Measurements from ENCODE around the gene PLXND1.

The PLXND1 gene

DNA sequence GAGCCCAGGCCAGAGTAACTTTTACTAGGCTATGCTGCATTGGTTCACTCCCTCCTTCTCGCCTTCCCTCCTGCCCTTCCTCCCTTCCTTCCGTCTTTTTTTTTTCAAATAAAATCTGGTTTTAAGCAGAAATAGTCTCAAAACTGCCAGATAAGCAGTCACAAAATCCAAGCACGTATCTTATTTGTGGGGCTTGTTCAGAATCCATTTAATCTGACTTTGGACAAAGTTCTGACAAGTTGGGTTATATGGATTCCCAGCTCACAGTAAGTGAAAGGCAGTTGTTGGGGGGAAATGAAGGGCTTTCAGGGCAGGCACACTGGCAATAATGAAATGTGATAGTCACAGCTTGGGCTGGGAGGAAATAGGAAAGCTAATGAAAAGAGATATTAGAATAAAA lies 32.0 kb upstream of the PLXND1 start:
- Histone ChIP-seq H3K36me3 (no peaks in the 10 kb centered on the region), H3K9me3 (no peaks in the 10 kb centered on the region), H3K4me3 (no peak overlapping the region), H3K4me1 (no peaks in the 10 kb centered on the region), H3K27me3 (no peaks in the 10 kb centered on the region), H3K27ac (no peak overlapping the region)
- TF ChIP-seq, protein P1, sequence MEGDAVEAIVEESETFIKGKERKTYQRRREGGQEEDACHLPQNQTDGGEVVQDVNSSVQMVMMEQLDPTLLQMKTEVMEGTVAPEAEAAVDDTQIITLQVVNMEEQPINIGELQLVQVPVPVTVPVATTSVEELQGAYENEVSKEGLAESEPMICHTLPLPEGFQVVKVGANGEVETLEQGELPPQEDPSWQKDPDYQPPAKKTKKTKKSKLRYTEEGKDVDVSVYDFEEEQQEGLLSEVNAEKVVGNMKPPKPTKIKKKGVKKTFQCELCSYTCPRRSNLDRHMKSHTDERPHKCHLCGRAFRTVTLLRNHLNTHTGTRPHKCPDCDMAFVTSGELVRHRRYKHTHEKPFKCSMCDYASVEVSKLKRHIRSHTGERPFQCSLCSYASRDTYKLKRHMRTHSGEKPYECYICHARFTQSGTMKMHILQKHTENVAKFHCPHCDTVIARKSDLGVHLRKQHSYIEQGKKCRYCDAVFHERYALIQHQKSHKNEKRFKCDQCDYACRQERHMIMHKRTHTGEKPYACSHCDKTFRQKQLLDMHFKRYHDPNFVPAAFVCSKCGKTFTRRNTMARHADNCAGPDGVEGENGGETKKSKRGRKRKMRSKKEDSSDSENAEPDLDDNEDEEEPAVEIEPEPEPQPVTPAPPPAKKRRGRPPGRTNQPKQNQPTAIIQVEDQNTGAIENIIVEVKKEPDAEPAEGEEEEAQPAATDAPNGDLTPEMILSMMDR (IDR thresholded peaks at IDR 0.05), result no peak
- no peak for DNase-seq
- intact Hi-C loops (cut with DNase I; ENCODE audit: low total_unique reads), result no loop called here

DNA sequence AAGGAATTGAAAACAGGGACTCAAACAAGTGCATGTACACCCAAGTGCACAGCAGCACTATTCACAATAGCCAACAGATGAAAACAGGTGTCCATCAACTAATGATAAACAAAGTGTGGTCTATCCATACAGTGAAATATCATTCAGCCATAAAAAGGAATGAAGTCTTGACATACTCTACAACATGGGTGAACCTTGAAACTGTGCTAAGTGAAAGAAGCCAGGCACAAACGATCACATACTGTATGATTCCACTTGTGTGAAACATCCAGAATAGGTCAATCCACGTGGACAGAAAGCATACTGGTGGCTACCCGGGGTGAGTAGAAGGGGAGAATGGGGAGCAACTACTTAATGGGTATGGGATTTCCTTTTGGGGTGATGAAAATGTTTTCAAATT lies 29.6 kb upstream of the PLXND1 start:
- no peak overlapping the region for H3K27ac ChIP-seq
- no peak overlapping the region for H3K4me3 ChIP-seq
- TF ChIP-seq, protein P1 (IDR thresholded peaks at IDR 0.05), result no peak
- intact Hi-C loops (cut with DNase I; ENCODE audit: low total_unique reads), result no loop called here
- H3K27me3 ChIP-seq, result no peaks in the 10 kb centered on the region
- DNase-seq, result no peak
- no peaks in the 10 kb centered on the region for H3K4me1 ChIP-seq
- H3K9me3 ChIP-seq, result no peaks in the 10 kb centered on the region
- H3K36me3 ChIP-seq, result no peaks in the 10 kb centered on the region

DNA sequence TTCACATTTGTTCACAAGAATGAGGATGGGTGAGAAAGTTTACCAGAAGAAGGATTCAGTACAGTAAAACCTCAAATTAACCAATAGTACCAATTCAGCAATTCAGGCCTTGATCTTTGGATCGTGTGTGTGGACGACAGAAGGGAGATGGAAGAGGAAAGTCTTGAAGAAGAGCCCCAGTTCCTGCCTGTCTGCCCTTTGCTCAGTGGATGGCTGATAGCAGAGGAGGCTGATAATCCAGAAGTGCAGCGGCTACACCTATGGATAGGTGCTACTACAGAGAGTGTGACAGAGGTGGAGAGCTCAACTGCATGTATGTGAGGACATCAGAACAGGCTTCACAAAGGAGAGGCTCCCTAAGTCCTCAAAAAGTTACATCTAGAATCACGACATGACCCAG lies 29.2 kb upstream of the PLXND1 start:
- no peaks in the 10 kb centered on the region for H3K4me1 ChIP-seq
- H3K9me3 ChIP-seq, result no peaks in the 10 kb centered on the region
- H3K4me3 ChIP-seq, result no peak overlapping the region
- H3K36me3 ChIP-seq, result no peaks in the 10 kb centered on the region
- TF ChIP-seq, protein P1 (IDR thresholded peaks at IDR 0.05), result no peak
- no peak for DNase-seq
- intact Hi-C loops (cut with DNase I; ENCODE audit: low total_unique reads), result no loop called here
- no peak overlapping the region for H3K27ac ChIP-seq
- no peaks in the 10 kb centered on the region for H3K27me3 ChIP-seq

DNA sequence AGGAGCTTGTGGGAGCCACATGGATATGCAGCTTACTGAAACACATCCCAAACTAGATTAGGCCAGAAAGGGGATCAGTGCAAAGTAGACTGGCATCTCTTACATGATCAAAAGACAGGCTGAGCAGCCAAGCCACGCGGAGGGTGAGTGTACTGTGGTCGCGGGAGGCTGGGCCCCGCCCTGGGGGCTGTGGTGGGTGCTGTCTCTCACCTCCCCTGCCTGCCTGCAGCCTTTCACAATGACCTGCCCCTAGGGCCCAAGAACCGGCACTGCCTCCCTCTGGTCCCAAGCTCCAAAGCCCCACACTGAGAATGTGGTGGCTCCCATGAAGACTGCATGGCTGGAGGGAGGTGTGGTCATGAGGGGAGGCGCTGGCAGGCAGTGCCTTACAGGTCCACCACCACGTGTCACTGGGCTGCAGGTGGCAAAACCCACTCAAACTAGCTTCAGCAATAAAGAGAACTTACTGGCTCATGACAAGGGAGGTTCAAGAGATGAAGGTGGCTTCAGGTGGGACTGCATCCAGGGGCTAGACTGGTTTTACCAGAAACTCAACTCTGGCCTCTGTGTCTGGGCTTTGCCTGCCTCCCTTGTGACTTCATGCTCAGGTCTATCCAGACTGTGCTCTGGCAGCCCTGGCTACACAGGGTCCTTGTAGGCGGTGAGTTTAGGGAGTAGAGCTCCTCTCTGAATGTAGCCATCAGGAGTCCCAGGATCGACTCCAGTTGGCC lies 27.4 kb upstream of the PLXND1 start:
- TF ChIP-seq, protein P1 (IDR thresholded peaks at IDR 0.05), result no peak
- Histone ChIP-seq H3K9me3 (no peaks in the 10 kb centered on the region), H3K4me1 (peaks cover 0 to 2% (median 0%) of the 10 kb centered on the region in 4 donors), H3K27ac (no peak overlapping the region), H3K4me3 (no peak overlapping the region), H3K27me3 (no peaks in the 10 kb centered on the region), H3K36me3 (no peaks in the 10 kb centered on the region)
- intact Hi-C loops (cut with DNase I; ENCODE audit: low total_unique reads), result loop anchor here (5.0 kb wide), 1 partner anchor 298 kb away; no protein-coding TSS in a partner anchor
- no peak for DNase-seq

DNA sequence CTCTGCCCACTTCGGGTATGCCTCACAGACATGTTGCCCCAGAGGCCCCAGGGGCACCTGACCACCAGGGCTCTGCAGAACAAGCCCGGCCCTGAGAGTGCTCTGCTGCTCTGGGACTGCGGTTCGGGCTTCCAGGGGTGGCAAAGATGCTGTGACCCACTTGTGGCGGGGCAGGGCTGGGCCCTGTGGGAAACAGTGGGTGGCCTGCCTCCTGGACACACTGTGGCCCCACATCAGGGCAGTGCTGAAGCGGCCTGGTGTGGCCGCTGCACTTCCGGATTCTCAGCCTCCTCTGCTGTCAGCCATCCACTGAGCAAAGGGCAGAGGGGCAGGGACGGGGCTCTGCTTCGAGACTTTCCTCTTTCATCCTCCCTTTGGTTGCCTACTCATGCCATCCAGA lies 26.5 kb upstream of the PLXND1 start:
- DNase-seq, result no peak
- intact Hi-C loops (cut with DNase I; ENCODE audit: low total_unique reads), result loop anchor here (5.0 kb wide), 1 partner anchor 299 kb away; no protein-coding TSS in a partner anchor
- Histone ChIP-seq H3K4me1 (peaks cover 0 to 10% (median 9%) of the 10 kb centered on the region in 4 donors), H3K27ac (no peak overlapping the region), H3K36me3 (no peaks in the 10 kb centered on the region), H3K9me3 (no peaks in the 10 kb centered on the region), H3K27me3 (no peaks in the 10 kb centered on the region), H3K4me3 (no peak overlapping the region)
- TF ChIP-seq, protein P1 (IDR thresholded peaks at IDR 0.05), result no peak
